Left ventricle myocardium inferior (tissue), 1 donor: ENCODE measurements around the gene NES. TPM values are rescaled to one million over a fixed set of nuclear protein-coding genes. Genes with fewer than 3 reads are reported as not detected.

Experiments
- DNase-seq: peaks from one replicate; pipeline ENCODE4 v3.0.0-alpha.2; 2020
- H3K27ac ChIP-seq: fragments of 200-600 bp; replicated peaks from 2 replicates; pipeline ENCODE4 v1.8.0; 2021
- H3K27me3 ChIP-seq: fragments of 200-600 bp; 2 replicates; pipeline ENCODE4 v1.8.0; 2021; ENCODE audit warnings: low read depth
- H3K36me3 ChIP-seq: fragments of 200-600 bp; 2 replicates; pipeline ENCODE4 v1.8.0; 2021
- H3K4me1 ChIP-seq: fragments of 200-600 bp; 2 replicates; pipeline ENCODE4 v1.8.0; 2021
- H3K4me3 ChIP-seq: fragments of 200-600 bp; 2 replicates; pipeline ENCODE4 v1.8.0; 2021; ENCODE audit warnings: mild to moderate bottlenecking, moderate library complexity
- H3K9me3 ChIP-seq: fragments of 200-600 bp; replicated peaks from 2 replicates; pipeline ENCODE4 v1.8.0; 2021
- CTCF ChIP-seq: fragments of 200-600 bp; IDR thresholded peaks from 2 replicates; pipeline ENCODE4 v1.8.0; 2021; ENCODE audit warnings: antibody characterized with exemption, mild to moderate bottlenecking, borderline replicate concordance
- intact Hi-C: fragments of 100-400 bp; cut with micrococcal nuclease; formaldehyde crosslinking; loops from one replicate; pipeline ENCODE4 v1.11.0; 2022
- total RNA-seq: library from RNA; stranded (reverse); fragmentation: NEBNext Ultra II Directional; extraction: Animal tissue kit (Norgen Biotek cat#: 25700); gene quantifications from one replicate; pipeline ENCODE4 v1.2.1, GENCODE V29; 2021
- donor health status: DM: no; HTN: yes; CAD: no; lungs with severe emphysema.

Gene NES
- total RNA-seq, 1 donor from 2014 or later = 164 TPM

- no peaks in the 10 kb centered on the region for H3K9me3 ChIP-seq
- no peak overlapping the region for H3K27ac ChIP-seq
- DNase-seq = no peak
- peaks cover 97% of the 10 kb centered on the region for H3K27me3 ChIP-seq
- no peak for TF ChIP-seq CTCF
- H3K36me3 ChIP-seq = no peaks in the 10 kb centered on the region
- H3K4me3 ChIP-seq = no peak overlapping the region
- H3K4me1 ChIP-seq = no peaks in the 10 kb centered on the region
- intact Hi-C loops = no loop called here
Measured at GRCh38 chr1:156648496-156648895, 28.7 kb downstream of the NES start.

- H3K27ac ChIP-seq = no peak overlapping the region
- no peaks in the 10 kb centered on the region for H3K9me3 ChIP-seq
- H3K4me3 ChIP-seq = no peak overlapping the region
- intact Hi-C loops = no loop called here
- peaks cover 97% of the 10 kb centered on the region for H3K27me3 ChIP-seq
- H3K36me3 ChIP-seq = no peaks in the 10 kb centered on the region
- DNase-seq = no peak
- H3K4me1 ChIP-seq = peaks cover 2% of the 10 kb centered on the region
- no peak for TF ChIP-seq CTCF
Measured at GRCh38 chr1:156647351-156647750, 29.9 kb downstream of the NES start.

GRCh38 chr1:156646738-156647211, 30.4 kb downstream of the NES start:
- peaks cover 97% of the 10 kb centered on the region for H3K27me3 ChIP-seq
- H3K4me1 ChIP-seq = peaks cover 8% of the 10 kb centered on the region
- no peak for TF ChIP-seq CTCF
- DNase-seq = no peak
- intact Hi-C loops = no loop called here
- H3K36me3 ChIP-seq = no peaks in the 10 kb centered on the region
- no peaks in the 10 kb centered on the region for H3K9me3 ChIP-seq
- H3K27ac ChIP-seq = no peak overlapping the region
- no peak overlapping the region for H3K4me3 ChIP-seq

- Histone ChIP-seq H3K27ac (no peak overlapping the region), H3K9me3 (no peaks in the 10 kb centered on the region), H3K4me3 (no peak overlapping the region), H3K4me1 (peaks cover 19% of the 10 kb centered on the region), H3K36me3 (no peaks in the 10 kb centered on the region), H3K27me3 (peaks cover 97% of the 10 kb centered on the region)
- DNase-seq = no peak
- intact Hi-C loops = no loop called here
- TF ChIP-seq CTCF = no peak
Measured at GRCh38 chr1:156645666-156646065, 31.5 kb downstream of the NES start.

- Histone ChIP-seq H3K9me3 (no peaks in the 10 kb centered on the region), H3K27ac (no peak overlapping the region), H3K27me3 (peaks cover 97% of the 10 kb centered on the region), H3K4me1 (peaks cover 19% of the 10 kb centered on the region), H3K4me3 (no peak overlapping the region), H3K36me3 (no peaks in the 10 kb centered on the region)
- no peak for TF ChIP-seq CTCF
- intact Hi-C loops = no loop called here
- DNase-seq = no peak
Measured at GRCh38 chr1:156645056-156645455, 32.2 kb downstream of the NES start.

- no peak for DNase-seq
Measured at GRCh38 chr1:156644640-156645039, 32.6 kb downstream of the NES start.

More at GRCh38 chr1:156644640-156645039, 32.6 kb downstream of the NES start:
- H3K9me3 ChIP-seq = no peaks in the 10 kb centered on the region
- no peak for TF ChIP-seq CTCF
- peaks cover 99% of the 10 kb centered on the region for H3K27me3 ChIP-seq
- intact Hi-C loops = no loop called here
- H3K27ac ChIP-seq = no peak overlapping the region
- no peaks in the 10 kb centered on the region for H3K36me3 ChIP-seq
- peaks cover 19% of the 10 kb centered on the region for H3K4me1 ChIP-seq
- H3K4me3 ChIP-seq = no peak overlapping the region
